Activated naive CD8-positive, alpha-beta T cell treated with anti-CD3 and anti-CD28 coated beads, Interleukin-2, amount 10 ng/mL, durations not matched to agents 7 days and 5 days (primary cell): ENCODE measurements around the gene ADAMTS18. TPM values are rescaled to one million over a fixed set of nuclear protein-coding genes. Genes with fewer than 3 reads are reported as not detected.

Source experiments
- ATAC-seq: fragments of 150-1000 bp; cut with Tn5 transposase; one replicate; pipeline ENCODE4 v1.10.0; 2021; ENCODE audit warnings: low read depth, moderate library complexity
- POLR2A ChIA-PET: fragments of 350-600 bp; sonication (Branson Sonifier 250); formaldehyde crosslinking; loops from one replicate; lab custom pipeline; 2021; ENCODE audit warnings: antibody characterized with exemption; lab: Charles Lee
- DNase-seq: peaks from one replicate; pipeline ENCODE4 v3.0.0; 2021
- H3K27ac Mint-ChIP-seq: one replicate; pipeline ENCODE4 v1.8.0; 2022; ENCODE audit warnings: mild to moderate bottlenecking, mixed read lengths
- H3K27me3 Mint-ChIP-seq: one replicate; pipeline ENCODE4 v1.8.0; 2022; ENCODE audit warnings: mild to moderate bottlenecking, moderate library complexity, mixed read lengths
- H3K36me3 Mint-ChIP-seq: one replicate; pipeline ENCODE4 v1.8.0; 2021; ENCODE audit warnings: mild to moderate bottlenecking, mixed read lengths
- H3K4me1 Mint-ChIP-seq: one replicate; pipeline ENCODE4 v1.8.0; 2021; ENCODE audit warnings: mixed read lengths
- H3K4me3 Mint-ChIP-seq: one replicate; pipeline ENCODE4 v1.8.0; 2022; ENCODE audit warnings: mild to moderate bottlenecking, moderate library complexity, mixed read lengths
- H3K9me3 Mint-ChIP-seq: one replicate; pipeline ENCODE4 v1.8.0; 2021; ENCODE audit warnings: mixed read lengths
- total RNA-seq, 2 experiments: library from RNA; stranded (reverse); gene quantifications; one replicate each; pipeline ENCODE4 v1.2.3, GENCODE V29; 2021

The ADAMTS18 gene
- total RNA-seq, 2 experiments from 2014 or later = not detected

DNA sequence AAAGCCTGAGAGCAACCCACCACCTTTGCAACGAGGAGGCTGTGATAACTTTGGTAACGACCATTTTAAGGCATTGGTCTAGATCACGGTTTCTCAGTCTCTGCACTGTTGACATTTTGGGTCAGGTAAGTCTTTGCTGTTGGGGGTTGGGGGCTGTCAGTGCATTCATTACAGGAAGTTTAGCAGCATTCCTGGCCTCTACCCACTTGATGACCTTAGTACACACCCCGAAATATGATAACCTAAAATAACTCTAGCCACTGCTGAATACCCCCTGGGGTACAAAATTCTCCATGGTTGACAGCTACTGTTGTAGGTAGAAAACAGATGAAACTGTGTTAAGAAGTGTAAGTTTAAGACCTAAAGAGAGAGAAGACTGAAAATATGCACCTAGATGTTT, 36.3 kb downstream of the ADAMTS18 start:
- ATAC-seq (no peak), DNase-seq (no peak)
- Mint-ChIP-seq H3K4me3 (no peak overlapping the region), H3K27me3 (no peaks in the 10 kb centered on the region), H3K4me1 (no peaks in the 10 kb centered on the region), H3K9me3 (no peaks in the 10 kb centered on the region), H3K27ac (no peak overlapping the region), H3K36me3 (no peaks in the 10 kb centered on the region)
- POLR2A ChIA-PET = no interaction called here

GRCh38 chr16:77396461-77396860, 38.4 kb downstream of the ADAMTS18 start:
- ATAC-seq (no peak), DNase-seq (no peak)
- H3K9me3 Mint-ChIP-seq = no peaks in the 10 kb centered on the region
- H3K4me3 Mint-ChIP-seq = no peak overlapping the region
- POLR2A ChIA-PET = no interaction called here
- H3K27ac Mint-ChIP-seq = no peak overlapping the region
- no peaks in the 10 kb centered on the region for H3K4me1 Mint-ChIP-seq
- H3K36me3 Mint-ChIP-seq = no peaks in the 10 kb centered on the region
- H3K27me3 Mint-ChIP-seq = no peaks in the 10 kb centered on the region

DNA sequence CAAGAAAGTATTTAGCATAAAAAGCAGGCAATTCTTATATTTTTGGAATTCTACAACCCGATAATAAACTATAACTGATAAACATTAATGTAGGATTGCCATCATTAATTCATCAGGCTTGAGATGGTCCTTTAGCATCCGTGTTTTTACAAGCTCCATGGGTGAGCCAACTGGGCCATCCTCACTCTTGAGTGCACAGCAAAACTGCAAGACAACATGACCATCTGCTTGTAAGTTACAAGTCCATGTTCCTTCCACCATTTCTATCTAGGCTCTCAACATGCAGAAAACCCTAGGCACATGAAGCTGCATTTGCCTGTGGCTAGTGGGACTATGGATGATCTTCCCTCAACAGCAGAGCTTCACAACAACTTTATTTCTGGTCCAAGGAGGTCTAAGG, 40.1 kb downstream of the ADAMTS18 start:
- no peak for DNase-seq
- Mint-ChIP-seq H3K27me3 (no peaks in the 10 kb centered on the region), H3K36me3 (no peaks in the 10 kb centered on the region), H3K27ac (no peak overlapping the region), H3K4me3 (no peak overlapping the region), H3K9me3 (no peaks in the 10 kb centered on the region), H3K4me1 (no peaks in the 10 kb centered on the region)
- POLR2A ChIA-PET = no interaction called here
- ATAC-seq = no peak

- no peak for ATAC-seq
- Mint-ChIP-seq H3K36me3 (no peaks in the 10 kb centered on the region), H3K4me3 (no peak overlapping the region), H3K9me3 (no peaks in the 10 kb centered on the region), H3K27me3 (no peaks in the 10 kb centered on the region), H3K4me1 (no peaks in the 10 kb centered on the region), H3K27ac (no peak overlapping the region)
- DNase-seq = no peak
- POLR2A ChIA-PET = no interaction called here
These were observed 40.9 kb downstream of the ADAMTS18 start for GRCh38 chr16:77393955-77394354.

DNA sequence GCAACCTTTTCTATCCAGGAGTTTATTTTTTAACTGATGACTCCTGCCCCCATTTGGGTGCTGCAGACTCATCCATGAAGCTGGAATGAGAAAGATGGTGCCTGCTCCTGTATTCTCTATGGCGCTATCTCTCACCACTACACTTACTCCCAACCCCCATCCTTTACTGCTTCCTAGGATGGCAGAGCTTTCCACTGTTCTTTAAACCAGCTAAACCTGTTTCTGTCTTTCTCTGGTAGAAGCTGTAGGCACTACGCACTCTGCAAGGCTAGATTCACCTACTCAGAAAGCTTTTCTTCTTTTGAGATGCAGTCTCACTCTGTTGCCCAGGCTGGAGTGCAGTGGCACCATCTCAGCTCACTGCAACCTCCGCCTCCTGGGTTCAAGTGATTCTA, 47.0 kb downstream of the ADAMTS18 start:
- POLR2A ChIA-PET = no interaction called here
- ATAC-seq (no peak), DNase-seq (no peak)
- Mint-ChIP-seq H3K9me3 (no peaks in the 10 kb centered on the region), H3K4me1 (no peaks in the 10 kb centered on the region), H3K27me3 (no peaks in the 10 kb centered on the region), H3K36me3 (no peaks in the 10 kb centered on the region), H3K4me3 (no peak overlapping the region), H3K27ac (no peak overlapping the region)

GRCh38 chr16:77386831-77387814, 47.7 kb downstream of the ADAMTS18 start:
- Mint-ChIP-seq H3K4me3 (no peak overlapping the region), H3K36me3 (no peaks in the 10 kb centered on the region)
- POLR2A ChIA-PET = no interaction called here

GRCh38 chr16:77385481-77385880, 49.4 kb downstream of the ADAMTS18 start:
- no peak overlapping the region for H3K27ac Mint-ChIP-seq
- no peak overlapping the region for H3K4me3 Mint-ChIP-seq
- H3K9me3 Mint-ChIP-seq = no peaks in the 10 kb centered on the region
- DNase-seq (no peak), ATAC-seq (no peak)
- POLR2A ChIA-PET = no interaction called here
- H3K27me3 Mint-ChIP-seq = no peaks in the 10 kb centered on the region
- no peaks in the 10 kb centered on the region for H3K4me1 Mint-ChIP-seq
- no peaks in the 10 kb centered on the region for H3K36me3 Mint-ChIP-seq

More at GRCh38 chr16:77386831-77387814, 47.7 kb downstream of the ADAMTS18 start:
- ATAC-seq (no peak), DNase-seq (no peak)
- Mint-ChIP-seq H3K4me1 (no peaks in the 10 kb centered on the region), H3K27me3 (no peaks in the 10 kb centered on the region), H3K9me3 (no peaks in the 10 kb centered on the region), H3K27ac (no peak overlapping the region)

- Mint-ChIP-seq H3K4me3 (no peak overlapping the region), H3K27me3 (no peaks in the 10 kb centered on the region), H3K9me3 (no peaks in the 10 kb centered on the region), H3K4me1 (no peaks in the 10 kb centered on the region), H3K27ac (no peak overlapping the region), H3K36me3 (no peaks in the 10 kb centered on the region)
- POLR2A ChIA-PET = no interaction called here
- DNase-seq = no peak
- ATAC-seq = no peak
These were observed 51.1 kb downstream of the ADAMTS18 start for GRCh38 chr16:77383606-77384187.

- peak; percentile 25 for DNase-seq
- no peak for ATAC-seq
- POLR2A ChIA-PET = no interaction called here
- H3K36me3 Mint-ChIP-seq = no peaks in the 10 kb centered on the region
- no peak overlapping the region for H3K4me3 Mint-ChIP-seq
- H3K9me3 Mint-ChIP-seq = no peaks in the 10 kb centered on the region
- peaks cover 3% of the 10 kb centered on the region for H3K27me3 Mint-ChIP-seq
- no peak overlapping the region for H3K27ac Mint-ChIP-seq
- H3K4me1 Mint-ChIP-seq = no peaks in the 10 kb centered on the region
These were observed 58.5 kb downstream of the ADAMTS18 start for GRCh38 chr16:77376358-77376757.

DNA sequence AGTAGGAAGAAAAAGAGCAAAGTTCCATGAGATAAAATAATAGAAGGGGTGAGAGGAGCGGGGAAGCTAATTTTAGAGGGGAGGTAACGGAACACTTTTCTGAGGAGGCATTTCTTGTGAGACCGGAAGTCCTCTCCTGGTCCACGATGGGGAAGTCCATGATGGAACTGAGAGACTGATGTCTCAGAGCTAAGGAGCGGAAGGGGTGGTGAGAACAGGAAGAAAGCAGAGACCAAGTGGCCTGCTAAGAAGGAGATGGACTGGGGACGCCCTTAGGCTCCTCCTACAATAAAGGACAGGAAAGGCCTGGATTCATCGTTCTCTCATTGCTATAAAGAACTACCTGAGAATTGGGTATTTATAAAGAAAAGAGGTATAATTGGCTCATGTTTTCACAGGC, 59.4 kb downstream of the ADAMTS18 start:
- ATAC-seq = no peak
- H3K36me3 Mint-ChIP-seq = no peaks in the 10 kb centered on the region
- no peaks in the 10 kb centered on the region for H3K9me3 Mint-ChIP-seq
- no peaks in the 10 kb centered on the region for H3K4me1 Mint-ChIP-seq
- H3K27me3 Mint-ChIP-seq = peaks cover 6% of the 10 kb centered on the region
- POLR2A ChIA-PET = no interaction called here
- no peak for DNase-seq
- no peak overlapping the region for H3K4me3 Mint-ChIP-seq
- H3K27ac Mint-ChIP-seq = no peak overlapping the region

- no peak overlapping the region for H3K4me3 Mint-ChIP-seq
- no peak overlapping the region for H3K27ac Mint-ChIP-seq
- H3K27me3 Mint-ChIP-seq = peaks cover 7% of the 10 kb centered on the region
- H3K36me3 Mint-ChIP-seq = no peaks in the 10 kb centered on the region
- H3K9me3 Mint-ChIP-seq = no peaks in the 10 kb centered on the region
- ATAC-seq (no peak), DNase-seq (no peak)
- no peaks in the 10 kb centered on the region for H3K4me1 Mint-ChIP-seq
- POLR2A ChIA-PET = no interaction called here
These were observed 60.5 kb downstream of the ADAMTS18 start for GRCh38 chr16:77374384-77374783.

GRCh38 chr16:77373726-77374125, 61.1 kb downstream of the ADAMTS18 start:
- Mint-ChIP-seq H3K27me3 (peaks cover 7% of the 10 kb centered on the region), H3K27ac (no peak overlapping the region), H3K4me3 (no peak overlapping the region), H3K9me3 (no peaks in the 10 kb centered on the region), H3K36me3 (no peaks in the 10 kb centered on the region), H3K4me1 (no peaks in the 10 kb centered on the region)
- POLR2A ChIA-PET = no interaction called here
- ATAC-seq (no peak), DNase-seq (no peak)

DNA sequence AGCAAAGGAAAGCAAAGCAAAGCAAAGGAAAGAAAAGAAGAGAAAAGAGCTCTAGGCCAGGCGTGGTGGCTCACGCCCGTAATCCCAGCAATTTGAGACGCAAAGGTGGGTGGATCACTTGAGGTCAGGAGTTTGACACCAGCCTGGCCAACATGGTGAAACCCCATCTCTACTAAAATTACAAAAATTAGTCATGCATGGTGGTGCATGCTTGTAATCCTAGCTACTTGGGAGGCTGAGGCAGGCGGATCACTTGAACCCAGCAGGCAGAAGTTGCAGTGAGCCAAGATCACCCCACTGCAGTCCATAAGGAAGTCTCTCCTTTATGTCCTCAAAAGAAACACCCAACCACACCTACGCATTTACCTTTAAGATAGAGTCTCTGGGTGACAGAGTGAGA, 70.1 kb downstream of the ADAMTS18 start:
- H3K27me3 Mint-ChIP-seq = no peaks in the 10 kb centered on the region
- POLR2A ChIA-PET = no interaction called here
- H3K36me3 Mint-ChIP-seq = no peaks in the 10 kb centered on the region
- H3K4me3 Mint-ChIP-seq = no peak overlapping the region
- H3K4me1 Mint-ChIP-seq = no peaks in the 10 kb centered on the region
- DNase-seq (no peak), ATAC-seq (no peak)
- H3K27ac Mint-ChIP-seq = no peak overlapping the region
- H3K9me3 Mint-ChIP-seq = no peaks in the 10 kb centered on the region

DNA sequence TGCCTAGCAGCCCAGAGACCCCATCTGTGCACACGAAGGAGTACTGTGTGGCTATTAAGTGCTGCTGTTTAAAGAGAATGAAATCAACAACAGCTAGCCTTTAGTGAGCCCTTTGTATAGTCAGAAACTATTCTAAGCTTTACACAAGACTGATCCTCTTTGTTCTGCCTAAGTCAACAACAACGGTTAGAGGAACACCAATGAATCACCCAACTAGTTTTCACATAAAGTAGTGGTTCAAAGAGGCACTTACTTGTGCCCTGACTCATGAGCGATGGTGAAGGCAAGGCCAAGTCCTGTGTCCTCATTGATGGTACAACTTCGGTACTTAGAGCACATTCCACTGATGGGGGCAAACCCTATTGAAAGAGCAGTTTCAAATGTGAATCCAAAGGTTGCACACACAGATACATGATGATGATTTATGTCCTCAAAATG, 75.8 kb downstream of the ADAMTS18 start:
- POLR2A ChIA-PET = no interaction called here
- no peaks in the 10 kb centered on the region for H3K9me3 Mint-ChIP-seq
- no peak overlapping the region for H3K27ac Mint-ChIP-seq
- DNase-seq (no peak), ATAC-seq (no peak)
- H3K27me3 Mint-ChIP-seq = peaks cover 2% of the 10 kb centered on the region
- no peaks in the 10 kb centered on the region for H3K36me3 Mint-ChIP-seq
- H3K4me3 Mint-ChIP-seq = no peak overlapping the region
- H3K4me1 Mint-ChIP-seq = no peaks in the 10 kb centered on the region
